GM10847 (cell line): ENCODE results near the gene UBE2O.

Experiments
- POLR2A ChIP-seq: IDR thresholded peaks from 2 replicates; pipeline ENCODE4 v1.6.1; 2011; ENCODE audit not compliant: insufficient read length; ENCODE audit errors: extremely low read depth

The UBE2O gene

DNA sequence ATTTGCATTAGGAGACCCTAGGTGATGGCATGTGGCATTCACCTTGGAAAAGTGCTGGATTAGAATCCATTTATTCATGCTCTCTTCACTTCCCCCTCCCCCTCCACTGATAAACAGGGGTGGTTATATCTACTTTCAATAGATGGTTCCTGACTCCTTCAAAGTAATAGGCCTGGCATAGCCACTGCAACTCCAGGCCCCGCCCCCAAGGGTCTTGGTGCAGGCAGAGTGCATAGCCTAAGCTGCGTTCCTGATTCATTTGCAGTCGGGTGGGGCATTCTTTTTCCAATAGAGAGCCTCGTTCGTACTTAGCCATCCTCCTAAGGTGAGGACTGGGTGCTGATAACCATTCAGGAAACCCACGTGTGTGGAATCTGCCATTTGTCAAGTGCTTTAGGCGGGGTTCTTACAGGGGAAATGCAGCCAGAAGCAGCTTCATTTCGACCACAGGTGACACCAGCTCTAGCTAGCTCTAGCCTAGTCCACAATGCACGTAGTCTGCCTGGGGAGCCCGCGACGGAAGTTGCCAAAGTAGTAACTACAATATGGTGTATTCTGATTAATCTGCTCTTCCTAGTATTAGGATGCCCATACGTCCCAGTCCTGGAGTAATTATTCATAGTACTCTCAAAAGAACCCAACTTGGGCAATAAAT is 11.1 kb downstream of the UBE2O start:
- TF ChIP-seq POLR2A: no peak

DNA sequence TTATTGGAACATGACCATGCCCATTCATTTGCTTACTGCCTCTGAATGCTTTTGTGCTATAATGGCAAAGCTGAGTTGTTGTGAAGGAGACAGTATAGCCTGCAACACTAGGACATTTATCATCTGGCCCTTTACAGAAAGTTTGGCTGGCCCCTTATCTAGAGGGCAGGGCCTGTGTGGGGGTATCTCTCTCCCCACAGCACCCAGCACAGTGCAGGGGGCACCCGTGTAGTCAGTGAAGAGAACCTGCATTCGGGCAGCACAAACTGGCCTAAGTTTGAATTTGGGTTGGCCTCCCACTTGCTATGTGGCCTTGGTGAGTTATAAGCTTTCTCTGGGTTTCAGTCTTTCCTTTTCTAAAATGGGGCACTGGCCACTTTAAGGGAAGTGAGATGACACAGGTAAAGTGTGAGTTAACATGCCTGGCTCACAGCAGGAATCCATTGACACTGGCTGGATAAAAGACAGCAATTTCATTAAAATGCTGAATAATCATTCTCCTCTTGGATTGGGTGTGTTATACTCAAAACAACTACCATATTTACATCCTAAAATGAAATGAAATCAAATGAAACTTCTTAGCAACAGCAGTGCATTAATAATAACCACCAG is 12.1 kb downstream of the UBE2O start:
- TF ChIP-seq POLR2A: no peak

DNA sequence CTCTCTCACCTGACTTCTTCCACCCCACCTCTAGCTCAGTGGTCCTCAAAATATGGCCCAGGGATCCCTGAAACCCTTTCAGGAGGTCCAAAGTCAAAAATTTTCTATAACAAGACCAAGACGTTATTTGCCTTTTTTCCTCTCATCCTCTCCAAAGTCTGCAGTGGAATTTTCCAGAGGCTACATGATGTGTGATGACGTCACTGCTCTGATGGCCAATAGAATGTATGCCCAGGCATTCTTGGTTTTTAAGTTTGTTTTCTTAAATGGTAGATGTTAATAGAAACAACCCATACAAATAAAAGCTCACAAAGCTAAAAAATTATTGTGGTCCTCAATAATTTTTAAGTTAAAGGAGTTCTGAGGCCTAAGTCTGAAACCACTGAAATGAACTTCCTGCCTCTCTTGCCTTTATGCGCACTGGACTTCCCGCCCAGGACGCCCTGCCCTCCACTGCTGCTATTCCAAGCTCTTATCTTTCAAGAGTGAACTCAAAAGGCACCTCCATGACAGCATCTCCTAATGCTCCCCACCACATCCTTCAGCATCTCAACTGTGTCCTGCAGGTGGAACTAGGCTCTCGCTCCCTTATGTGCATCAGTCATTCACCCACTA is 13.5 kb downstream of the UBE2O start:
- TF ChIP-seq POLR2A: no peak

DNA sequence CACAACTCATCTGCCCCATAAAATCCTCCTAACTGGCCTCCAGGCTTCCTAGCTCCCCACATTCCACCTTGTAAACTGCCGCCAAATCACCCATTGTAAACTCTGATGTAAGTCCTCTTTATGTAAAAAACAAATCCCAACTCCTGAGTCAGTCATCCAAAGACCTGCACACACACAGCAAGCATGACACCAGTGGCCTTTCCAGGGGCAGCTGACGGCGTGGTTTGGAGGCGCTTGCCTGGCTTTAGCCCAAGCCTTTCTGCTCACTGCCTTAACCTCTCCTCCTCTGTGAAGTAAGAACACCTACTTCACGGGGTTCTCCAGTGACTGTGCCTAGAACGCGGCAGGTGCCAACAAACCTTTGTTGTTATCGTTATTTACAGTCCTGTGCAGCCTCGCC is 14.0 kb downstream of the UBE2O start:
- TF ChIP-seq POLR2A: no peak

DNA sequence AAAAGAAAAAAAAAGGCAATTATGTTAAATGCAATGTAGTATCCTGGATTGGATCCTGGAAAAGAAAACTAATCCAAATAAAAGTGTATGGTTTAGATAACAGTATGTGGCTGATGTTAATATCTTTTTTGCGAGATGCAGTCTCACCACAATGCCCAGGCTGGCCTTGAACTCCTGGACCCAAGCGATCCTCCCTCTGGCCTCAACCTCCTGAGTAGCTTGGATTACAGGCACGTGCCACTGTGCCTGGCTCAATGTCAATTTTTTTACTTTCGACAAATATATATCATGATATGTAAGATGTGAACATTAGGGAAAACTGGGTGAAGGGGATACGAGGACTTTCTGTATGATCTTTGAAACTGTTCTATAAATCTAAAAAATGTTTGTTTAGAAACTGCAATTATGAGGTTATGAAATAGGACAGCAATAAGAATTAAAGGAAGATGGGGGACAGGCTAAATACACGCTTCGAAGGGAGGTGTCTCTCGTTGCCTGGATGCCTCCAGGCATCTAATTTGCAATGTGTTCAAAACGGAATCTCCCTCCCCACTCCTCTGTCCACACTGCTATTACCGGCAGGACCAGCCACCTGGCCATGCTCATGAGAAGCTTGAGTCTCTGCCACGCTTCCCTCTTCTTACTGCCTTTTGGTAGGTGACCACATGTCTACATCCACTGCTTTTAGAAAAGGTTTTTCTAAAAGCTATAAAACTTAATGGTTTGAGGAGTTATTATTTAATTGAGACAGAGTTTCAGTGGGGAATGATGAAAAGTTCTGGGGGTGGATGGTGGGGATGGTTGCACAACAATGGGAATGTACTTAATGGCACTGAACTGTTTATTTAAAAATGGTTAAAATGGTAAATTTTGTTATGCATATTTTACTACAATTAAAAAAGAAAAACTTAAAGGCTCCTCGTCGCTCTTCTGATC is 15.2 kb downstream of the UBE2O start:
- TF ChIP-seq POLR2A: no peak

DNA sequence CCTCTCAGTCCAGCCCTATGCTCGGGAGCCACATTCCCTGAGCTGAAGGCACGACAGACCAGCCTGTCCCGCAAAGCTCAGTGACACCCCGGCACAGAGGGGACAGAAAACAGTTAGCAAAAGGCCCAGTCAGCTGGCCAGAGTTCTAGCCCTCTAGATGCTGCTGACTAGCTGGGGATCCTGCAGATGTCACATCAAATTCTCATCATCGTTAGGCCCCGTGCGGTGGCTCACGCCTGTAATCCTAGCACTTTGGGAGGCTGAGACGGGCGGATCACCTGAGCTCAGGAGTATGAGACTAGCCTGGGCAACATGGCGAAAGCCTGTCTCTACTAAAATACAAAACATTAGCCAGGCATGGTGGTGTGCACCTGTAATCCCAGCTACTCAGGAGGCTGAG is 17.2 kb downstream of the UBE2O start:
- no peak for TF ChIP-seq POLR2A

DNA sequence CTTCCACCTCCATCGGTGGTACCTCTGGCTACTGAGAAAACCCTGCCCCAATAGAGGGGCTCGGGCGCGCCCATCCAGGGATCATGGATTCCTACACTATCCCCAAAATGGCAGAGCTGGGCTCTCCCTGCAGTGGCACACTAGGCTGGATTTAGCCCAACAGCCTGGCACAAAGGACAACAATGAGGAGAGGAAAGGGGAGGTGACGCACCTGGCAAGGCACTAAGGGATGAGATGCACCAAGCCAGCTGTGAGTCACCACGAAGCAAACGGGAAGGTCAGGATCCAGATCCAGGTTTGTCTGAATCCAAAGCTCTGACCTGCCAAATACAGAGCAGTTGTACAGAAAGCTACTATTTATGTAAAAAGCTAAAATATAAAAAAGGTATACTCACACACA is 18.1 kb downstream of the UBE2O start:
- no peak for TF ChIP-seq POLR2A

DNA sequence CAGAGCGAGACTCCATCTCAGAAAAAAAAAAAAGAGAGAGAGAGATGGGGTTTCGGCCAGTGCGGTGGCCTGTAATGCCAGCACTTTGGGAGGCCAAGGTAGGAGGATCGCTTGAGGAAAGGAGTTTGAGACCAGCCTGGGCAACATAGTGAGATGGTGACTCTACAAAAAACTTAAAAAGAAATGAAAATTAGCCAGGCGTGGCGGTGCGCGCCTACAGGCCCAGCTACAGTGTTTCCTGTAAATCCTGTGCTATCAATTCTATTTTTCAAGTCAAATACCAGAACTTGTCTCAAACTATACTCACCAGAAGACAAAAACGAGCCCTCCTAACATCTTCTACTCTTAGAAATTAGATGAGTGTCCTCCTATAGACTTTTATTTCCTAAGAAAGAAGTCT is 19.3 kb downstream of the UBE2O start:
- TF ChIP-seq POLR2A: no peak

DNA sequence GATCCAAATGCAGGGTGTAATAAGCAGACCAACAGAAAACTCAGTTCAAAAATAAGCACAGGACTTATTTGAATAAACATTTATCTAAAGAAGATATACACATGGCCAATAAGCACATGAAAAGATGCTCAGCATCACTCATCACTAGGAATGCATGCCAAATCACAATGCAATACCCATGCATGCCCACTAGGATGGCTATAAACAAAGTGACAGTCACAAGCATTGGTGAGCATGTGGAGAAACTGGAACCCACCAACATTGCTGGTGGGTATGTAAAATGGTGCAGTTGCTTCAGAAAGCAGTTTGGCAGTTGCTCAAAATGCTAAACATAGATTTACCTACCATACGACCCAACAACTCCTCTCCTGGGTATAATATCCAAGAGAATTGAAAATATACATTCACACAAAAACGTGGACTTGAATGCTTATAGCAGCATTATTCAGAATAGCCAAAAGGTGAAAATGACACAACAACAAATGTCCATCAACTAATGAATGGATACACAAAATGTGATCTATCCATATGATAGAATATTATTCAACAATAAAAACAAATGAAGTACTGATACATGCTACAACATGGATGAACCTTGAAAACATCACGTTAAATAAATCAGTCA is 20.1 kb downstream of the UBE2O start:
- no peak for TF ChIP-seq POLR2A

DNA sequence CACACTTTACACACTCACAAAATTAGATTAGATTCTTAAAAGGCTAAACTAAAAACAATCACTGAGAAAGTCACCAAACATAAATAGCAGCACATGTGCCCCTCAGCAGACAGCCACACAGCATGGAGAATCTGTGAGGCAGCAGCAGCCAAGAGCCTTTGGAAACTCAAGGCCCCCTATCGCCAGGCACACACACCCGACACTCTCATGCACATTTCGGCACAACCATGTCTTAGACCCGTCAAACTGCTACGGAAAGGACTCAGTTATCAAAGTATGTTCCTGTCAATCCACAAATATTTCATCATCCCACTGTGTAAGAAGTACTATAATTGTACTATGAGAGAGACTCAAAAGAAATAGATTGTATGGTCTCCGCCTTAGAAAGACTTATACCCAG is 20.9 kb downstream of the UBE2O start:
- no peak for TF ChIP-seq POLR2A

DNA sequence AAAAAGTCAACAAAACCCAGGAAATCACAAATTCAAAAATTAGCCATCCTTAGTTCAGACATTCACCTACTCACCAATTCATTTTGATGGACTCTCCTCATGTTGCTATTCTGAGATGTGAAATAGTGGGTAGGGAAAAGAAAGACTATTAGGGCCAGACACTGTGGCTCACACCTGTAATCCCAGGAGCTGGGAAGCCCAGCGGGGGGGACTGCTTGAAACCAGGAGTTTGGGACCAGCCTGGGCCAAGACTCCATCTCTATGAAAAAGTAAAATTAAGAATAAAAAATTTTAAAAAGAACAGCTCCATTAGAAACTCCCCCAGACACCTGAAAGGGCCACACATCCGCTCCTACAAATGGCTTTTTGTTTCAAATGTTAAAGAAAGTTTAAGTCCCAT is 21.4 kb downstream of the UBE2O start:
- no peak for TF ChIP-seq POLR2A

DNA sequence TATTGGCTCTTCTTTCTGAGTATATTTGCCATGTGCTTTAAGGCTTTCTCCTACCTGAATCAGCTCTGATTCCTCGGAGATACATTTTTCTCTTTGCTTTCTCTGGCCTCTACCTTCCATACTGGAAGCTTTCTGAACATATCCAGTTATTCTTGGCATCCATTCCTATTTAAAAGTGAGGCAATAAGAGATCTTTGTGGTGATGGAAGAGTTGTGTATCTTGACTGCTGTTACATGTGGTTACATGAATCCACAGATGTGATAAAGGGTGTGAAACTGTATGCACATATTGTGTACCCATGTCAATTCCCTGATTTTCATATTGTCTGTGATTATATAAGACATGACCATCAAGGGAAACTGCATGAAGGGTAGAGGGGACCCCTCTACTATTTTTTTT is 24.4 kb downstream of the UBE2O start:
- TF ChIP-seq POLR2A: no peak

DNA sequence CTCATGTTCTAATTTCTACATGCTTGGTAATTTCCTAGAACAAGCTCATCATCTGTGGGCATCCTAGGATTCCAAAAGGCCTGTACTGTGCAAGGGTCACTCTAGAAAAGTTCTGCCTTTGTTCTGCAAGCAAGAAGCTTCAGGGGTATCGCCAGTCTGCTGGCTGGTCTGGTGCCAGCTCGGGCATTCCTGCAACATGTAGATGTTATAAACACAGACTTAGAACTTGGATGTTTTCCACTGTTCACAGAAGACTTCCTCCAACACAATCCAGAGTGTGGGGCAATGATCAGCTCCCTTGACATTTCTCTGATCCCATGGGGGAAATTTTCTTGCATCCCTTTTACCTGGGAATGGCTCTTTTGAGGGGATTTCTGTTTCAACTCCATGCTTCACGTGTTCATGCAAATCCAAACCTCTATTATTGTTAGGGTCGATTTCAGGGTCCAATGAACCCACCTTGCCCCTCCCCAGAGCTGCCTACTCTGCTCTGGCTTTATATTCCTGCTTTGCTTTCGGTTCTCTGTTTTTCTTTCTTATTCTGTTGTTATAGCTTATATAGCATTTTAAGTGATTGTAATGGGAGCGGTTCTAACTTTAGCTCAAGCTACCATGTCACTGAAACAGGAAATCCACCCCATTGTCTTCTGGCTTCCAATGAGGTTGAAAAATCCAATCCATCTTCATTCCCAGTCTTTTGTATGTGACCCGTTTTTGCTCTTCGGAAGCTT is 25.3 kb downstream of the UBE2O start:
- no peak for TF ChIP-seq POLR2A

DNA sequence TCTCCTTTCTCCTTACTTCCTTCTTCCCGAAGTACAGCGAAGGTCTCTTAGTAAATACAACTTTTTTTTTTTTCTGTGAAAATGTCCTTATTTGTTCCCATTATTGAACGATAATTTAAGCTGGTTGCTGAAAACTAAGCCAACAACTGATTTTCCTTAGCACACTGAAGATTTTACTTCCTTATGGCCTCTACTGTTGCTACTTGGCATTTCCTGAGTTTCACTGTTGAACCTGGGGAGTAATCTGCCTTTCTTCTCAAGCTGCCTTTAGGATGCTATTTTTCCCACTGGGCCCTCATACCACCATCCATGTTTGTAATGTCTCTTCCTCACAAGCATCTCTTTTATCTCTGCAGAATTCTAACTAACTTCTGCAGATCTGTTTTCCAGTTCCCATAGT is 26.1 kb downstream of the UBE2O start:
- TF ChIP-seq POLR2A: no peak

DNA sequence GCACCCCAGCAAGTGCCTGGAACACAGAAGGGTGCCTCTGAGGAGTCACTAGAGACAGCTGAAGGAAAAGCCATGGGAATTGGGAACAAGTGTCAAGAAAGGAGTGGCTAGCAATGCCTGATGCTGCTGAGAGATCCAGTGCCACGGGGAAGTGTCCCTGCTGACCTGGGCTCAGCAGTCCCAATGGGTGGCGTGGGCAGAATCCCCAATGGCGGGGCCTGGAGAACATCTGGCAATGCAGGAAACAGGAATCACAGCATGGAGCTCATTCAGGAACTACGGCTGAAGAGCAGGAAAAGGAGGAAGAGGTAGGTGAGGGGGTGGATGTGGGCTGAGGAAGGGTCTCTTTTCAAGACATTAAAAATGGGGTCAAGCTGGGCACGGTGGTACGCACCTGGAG is 30.1 kb downstream of the UBE2O start:
- no peak for TF ChIP-seq POLR2A
